KMS-11 (cell line): ENCODE measurements around the gene IZUMO2.
"Not testable (repeated sequence)": the region's sequence is repeated elsewhere in the genome, so short reads cannot be mapped to it uniquely, and the experiment has no call there.

Experiments
- H2AFZ ChIP-seq: fragments of 200-600 bp; sonication (generic); 2 replicates; pipeline ENCODE4 v1.6.1; 2016; ENCODE audit warnings: antibody characterized with exemption, mixed run types, low read depth
- H3K27ac ChIP-seq: fragments of 200-600 bp; sonication (generic); 2 replicates; pipeline ENCODE4 v1.6.1; 2016; ENCODE audit warnings: mild to moderate bottlenecking, mixed run types
- H3K27me3 ChIP-seq: fragments of 200-600 bp; sonication (generic); 2 replicates; pipeline ENCODE4 v1.6.1; 2017; ENCODE audit warnings: mild to moderate bottlenecking, low read depth, mixed run types, moderate library complexity; ENCODE audit not compliant: insufficient read depth
- H3K36me3 ChIP-seq: fragments of 200-600 bp; sonication (generic); 2 replicates; pipeline ENCODE4 v1.6.1; 2017; ENCODE audit warnings: mild to moderate bottlenecking, mixed run types; ENCODE audit not compliant: insufficient read depth
- H3K4me1 ChIP-seq: fragments of 200-600 bp; sonication (generic); 2 replicates; pipeline ENCODE4 v1.6.1; 2016; ENCODE audit warnings: mild to moderate bottlenecking, low read depth, mixed run types; ENCODE audit not compliant: poor library complexity, severe bottlenecking
- H3K4me2 ChIP-seq: fragments of 200-600 bp; sonication (generic); 2 replicates; pipeline ENCODE4 v1.7.0; 2016; ENCODE audit warnings: mild to moderate bottlenecking, mixed run types
- H3K4me3 ChIP-seq: fragments of 200-600 bp; sonication (generic); IDR thresholded peaks from 2 replicates; pipeline ENCODE4 v1.6.1; 2017; ENCODE audit warnings: low read depth, low read length, mixed read lengths; ENCODE audit not compliant: insufficient read depth
- H3K79me2 ChIP-seq: fragments of 200-600 bp; sonication (generic); 2 replicates; pipeline ENCODE4 v1.6.1; 2016; ENCODE audit warnings: low read depth, mixed run types; ENCODE audit not compliant: insufficient read depth
- H3K9ac ChIP-seq: fragments of 200-600 bp; sonication (generic); 2 replicates; pipeline ENCODE4 v1.6.1; 2016; ENCODE audit warnings: mild to moderate bottlenecking, mixed run types
- H4K20me1 ChIP-seq: fragments of 200-600 bp; sonication (generic); 2 replicates; pipeline ENCODE4 v1.6.1; 2016; ENCODE audit warnings: mild to moderate bottlenecking, mixed run types; ENCODE audit not compliant: insufficient read depth
- TF ChIP-seq, protein P1 (sequence below): fragments of 200-600 bp; sonication (generic); conservative IDR thresholded peaks from 2 replicates; pipeline ENCODE4 v1.6.1; 2017; ENCODE audit warnings: low read depth, mild to moderate bottlenecking, antibody characterized with exemption, low read length, moderate library complexity, mixed read lengths

Gene IZUMO2

GRCh38 chr19:50152578-50152977 lies 10.5 kb downstream of the IZUMO2 start:
- H3K4me1 ChIP-seq: no peaks in the 10 kb centered on the region
- H3K27ac ChIP-seq: no peak overlapping the region
- TF ChIP-seq, protein P1, sequence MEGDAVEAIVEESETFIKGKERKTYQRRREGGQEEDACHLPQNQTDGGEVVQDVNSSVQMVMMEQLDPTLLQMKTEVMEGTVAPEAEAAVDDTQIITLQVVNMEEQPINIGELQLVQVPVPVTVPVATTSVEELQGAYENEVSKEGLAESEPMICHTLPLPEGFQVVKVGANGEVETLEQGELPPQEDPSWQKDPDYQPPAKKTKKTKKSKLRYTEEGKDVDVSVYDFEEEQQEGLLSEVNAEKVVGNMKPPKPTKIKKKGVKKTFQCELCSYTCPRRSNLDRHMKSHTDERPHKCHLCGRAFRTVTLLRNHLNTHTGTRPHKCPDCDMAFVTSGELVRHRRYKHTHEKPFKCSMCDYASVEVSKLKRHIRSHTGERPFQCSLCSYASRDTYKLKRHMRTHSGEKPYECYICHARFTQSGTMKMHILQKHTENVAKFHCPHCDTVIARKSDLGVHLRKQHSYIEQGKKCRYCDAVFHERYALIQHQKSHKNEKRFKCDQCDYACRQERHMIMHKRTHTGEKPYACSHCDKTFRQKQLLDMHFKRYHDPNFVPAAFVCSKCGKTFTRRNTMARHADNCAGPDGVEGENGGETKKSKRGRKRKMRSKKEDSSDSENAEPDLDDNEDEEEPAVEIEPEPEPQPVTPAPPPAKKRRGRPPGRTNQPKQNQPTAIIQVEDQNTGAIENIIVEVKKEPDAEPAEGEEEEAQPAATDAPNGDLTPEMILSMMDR: no peak
- H3K9ac ChIP-seq: no peak overlapping the region
- H4K20me1 ChIP-seq: no peaks in the 10 kb centered on the region
- H2AFZ ChIP-seq: no peak overlapping the region
- no peaks in the 10 kb centered on the region for H3K79me2 ChIP-seq
- no peak overlapping the region for H3K4me3 ChIP-seq
- H3K4me2 ChIP-seq: no peak overlapping the region
- no peaks in the 10 kb centered on the region for H3K36me3 ChIP-seq
- peaks cover 22% of the 10 kb centered on the region; the same call in 1 of the 2 replicates for H3K27me3 ChIP-seq

DNA sequence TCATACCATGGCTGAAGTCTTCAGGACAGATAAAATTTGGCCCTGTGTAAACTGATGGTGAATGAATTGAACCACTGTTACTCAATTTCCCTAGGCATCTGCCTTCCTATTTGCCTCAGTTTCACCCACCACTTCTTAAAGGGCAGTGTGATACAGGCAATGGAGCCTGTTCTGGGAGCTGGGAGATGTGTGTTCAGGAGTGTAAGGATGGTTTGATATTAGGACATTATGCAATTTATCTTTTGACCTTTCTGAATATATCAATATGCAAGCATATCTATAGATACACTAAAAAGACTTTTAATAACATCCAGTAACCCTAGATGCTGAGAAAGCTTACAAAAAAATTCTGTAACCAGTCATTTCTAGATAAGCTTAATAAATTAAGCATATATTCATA lies 14.6 kb downstream of the IZUMO2 start:
- no peak overlapping the region for H3K9ac ChIP-seq
- H3K27ac ChIP-seq: no peak overlapping the region
- peaks cover 36% of the 10 kb centered on the region; the same call in 1 of the 2 replicates for H3K27me3 ChIP-seq
- no peaks in the 10 kb centered on the region for H4K20me1 ChIP-seq
- no peaks in the 10 kb centered on the region for H3K4me1 ChIP-seq
- no peak overlapping the region for H3K4me3 ChIP-seq
- H3K79me2 ChIP-seq: no peaks in the 10 kb centered on the region
- no peaks in the 10 kb centered on the region for H3K36me3 ChIP-seq
- H2AFZ ChIP-seq: no peak overlapping the region
- TF ChIP-seq, protein P1: no peak
- no peak overlapping the region for H3K4me2 ChIP-seq

GRCh38 chr19:50147462-50148423 lies 15.3 kb downstream of the IZUMO2 start:
- Histone ChIP-seq H3K4me3 (no peak overlapping the region), H3K36me3 (no peaks in the 10 kb centered on the region), H3K27ac (no peak overlapping the region), H3K79me2 (no peaks in the 10 kb centered on the region), H3K4me2 (peak overlapping the region; percentile 40), H3K4me1 (no peaks in the 10 kb centered on the region), H3K27me3 (peaks cover 37% of the 10 kb centered on the region; the same call in 1 of the 2 replicates), H2AFZ (peak overlapping the region; percentile 67), H4K20me1 (no peaks in the 10 kb centered on the region), H3K9ac (no peak overlapping the region)
- TF ChIP-seq, protein P1: 0 out of 2 replicates have a peak, but pooled peaks have one; percentile 6

- H3K4me1 ChIP-seq, H2AFZ ChIP-seq, H3K4me3 ChIP-seq, H3K36me3 ChIP-seq, H3K9ac ChIP-seq, H4K20me1 ChIP-seq, H3K4me2 ChIP-seq, H3K27ac ChIP-seq, H3K79me2 ChIP-seq: not testable (repeated sequence)
- H3K27me3 ChIP-seq: peaks cover 26% of the 10 kb centered on the region; the same call in 1 of the 2 replicates
Measured at GRCh38 chr19:50141921-50142320, 21.2 kb downstream of the IZUMO2 start.

DNA sequence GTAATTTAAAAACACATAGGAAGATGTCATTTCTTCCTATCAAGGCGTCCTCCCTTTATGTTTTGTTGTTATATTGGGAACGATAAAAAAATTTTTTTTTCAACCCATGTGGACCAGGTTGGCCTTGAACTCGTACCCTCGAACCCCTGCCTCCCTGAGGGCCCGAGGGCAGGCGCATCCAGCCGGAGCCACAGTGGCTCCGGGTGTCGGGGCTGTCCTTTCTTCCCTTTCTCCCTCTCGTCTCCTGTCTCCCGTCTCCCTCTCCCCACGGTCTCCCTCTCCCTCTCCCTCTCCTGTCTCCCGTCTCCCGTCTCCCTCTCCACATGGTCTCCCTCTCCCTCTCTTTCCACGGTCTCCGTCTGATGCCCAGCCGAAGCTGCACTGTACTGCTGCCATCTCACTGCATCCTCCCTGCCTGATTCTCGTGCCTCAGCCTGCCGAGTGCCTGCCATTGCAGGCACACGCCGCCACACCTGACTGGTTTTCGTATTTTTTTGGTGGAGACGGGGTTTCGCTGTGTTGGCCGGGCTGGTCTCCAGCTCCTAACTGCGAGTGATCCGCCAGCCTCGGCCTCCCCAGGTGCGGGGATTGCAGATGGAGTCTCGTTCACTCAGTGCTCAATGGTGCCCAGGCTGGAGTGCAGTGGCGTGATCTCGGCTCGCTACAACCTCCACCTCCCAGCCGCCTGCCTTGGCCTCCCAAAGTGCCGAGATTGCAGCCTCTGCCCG lies 22.8 kb downstream of the IZUMO2 start:
- H4K20me1 ChIP-seq, H3K4me3 ChIP-seq, H3K4me2 ChIP-seq, H3K27ac ChIP-seq, H3K36me3 ChIP-seq, H3K79me2 ChIP-seq, H2AFZ ChIP-seq, H3K9ac ChIP-seq: not testable (repeated sequence)
- Histone ChIP-seq H3K4me1 (peaks cover 10% of the 10 kb centered on the region), H3K27me3 (peaks cover 30% of the 10 kb centered on the region)

DNA sequence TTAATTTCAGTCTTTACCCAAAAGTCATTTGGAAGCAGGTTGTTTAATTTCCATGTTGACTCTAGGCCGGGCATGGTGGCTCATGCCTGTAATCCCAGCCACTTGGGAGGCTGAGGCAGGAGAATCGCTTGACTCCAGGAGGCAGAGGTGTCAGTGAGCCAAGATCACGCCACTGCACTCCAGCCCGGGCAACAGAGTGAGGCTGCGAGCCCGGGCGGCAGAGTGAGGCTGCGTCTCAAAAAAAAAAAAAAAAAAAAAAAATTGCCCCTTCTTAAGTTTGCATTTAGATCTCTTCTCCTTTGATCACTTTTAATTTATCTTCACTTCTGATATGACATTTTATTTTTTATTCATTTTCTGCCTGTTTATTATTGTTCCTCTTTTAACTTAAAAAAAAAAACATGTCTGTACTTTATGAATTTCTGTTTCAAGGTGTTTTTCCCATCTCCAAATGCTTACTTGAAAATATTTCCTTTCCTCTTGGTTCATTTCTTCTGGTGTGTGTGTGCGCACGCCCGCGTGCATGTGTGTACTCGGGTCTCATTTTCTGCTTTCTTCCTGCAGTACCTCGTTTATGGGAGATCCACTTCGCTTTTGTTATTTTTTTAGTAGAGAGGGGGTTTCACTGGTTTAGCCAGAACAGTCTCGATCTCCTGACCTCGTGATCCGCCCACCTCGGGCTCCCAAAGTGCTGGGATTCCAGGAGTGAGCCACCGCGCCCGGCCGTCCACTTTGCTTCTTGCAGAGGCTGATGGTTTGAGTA lies 26.3 kb downstream of the IZUMO2 start:
- H3K36me3 ChIP-seq, H3K27ac ChIP-seq, H4K20me1 ChIP-seq, H2AFZ ChIP-seq, H3K79me2 ChIP-seq, H3K4me3 ChIP-seq, H3K9ac ChIP-seq: not testable (repeated sequence)
- Histone ChIP-seq H3K4me2 (peak overlapping the region; percentile 26; the same call in 1 of the 2 replicates), H3K27me3 (peaks cover 24% of the 10 kb centered on the region), H3K4me1 (peaks cover 12% of the 10 kb centered on the region)
